Measurements from ENCODE around the gene CBLC. TPM values are rescaled to one million over a fixed set of nuclear protein-coding genes. Genes with fewer than 3 reads are reported as not detected.
"Not testable (repeated sequence)": the region's sequence is repeated elsewhere in the genome, so short reads cannot be mapped to it uniquely, and the experiment has no call there.

The CBLC gene
- total RNA-seq, 1 experiment from 2014 or later: 15.9 TPM

- not testable (repeated sequence) for H3T11ph ChIP-seq (ENCODE audit: low read length); H3K18ac ChIP-seq (ENCODE audit: insufficient read length, low read depth, low read length); H3K27ac ChIP-seq (ENCODE audit: insufficient read length, low read depth, low read length); H4K8ac ChIP-seq (replicated peaks; ENCODE audit: insufficient read length, low read depth, low read length); H3K79me1 ChIP-seq (ENCODE audit: insufficient read depth, low read depth, low read length, poor library complexity, severe bottlenecking); H2BK20ac ChIP-seq (ENCODE audit: low read depth, low read length, poor library complexity, severe bottlenecking); H2BK5ac ChIP-seq (ENCODE audit: insufficient read length, low read length); H4K5ac ChIP-seq (ENCODE audit: insufficient read length, low read depth, low read length); H3K4me1 ChIP-seq (ENCODE audit: insufficient read depth, low read length); H3K4me1 Mint-ChIP-seq; H3K14ac ChIP-seq (ENCODE audit: insufficient read depth, low read length); H3K56ac ChIP-seq (ENCODE audit: insufficient read length, low read depth, low read length); H3K4me2 ChIP-seq (ENCODE audit: insufficient read depth, insufficient read length, low read length); H3K4ac ChIP-seq (ENCODE audit: low read depth, low read length); H3K9ac ChIP-seq (ENCODE audit: extremely low read depth, insufficient read length, low read length); H3K23ac ChIP-seq (ENCODE audit: insufficient read length, low read depth, low read length); H2BK15ac ChIP-seq (ENCODE audit: low read depth, low read length); H3K4me3 Mint-ChIP-seq; H4K20me1 ChIP-seq (ENCODE audit: control insufficient read depth, insufficient read depth, insufficient read length); H2BK120ac ChIP-seq (ENCODE audit: low read depth, low read length, poor library complexity, severe bottlenecking); DNase-seq; H3K9me3 Mint-ChIP-seq; H3K23me2 ChIP-seq (ENCODE audit: insufficient read length, low read depth, low read length, poor library complexity, severe bottlenecking); H4K91ac ChIP-seq (ENCODE audit: insufficient read length, low read depth, low read length); H3K36me3 Mint-ChIP-seq (ENCODE audit: insufficient read depth in 1 of 3, low read depth in 3 of 3); H2AK5ac ChIP-seq (ENCODE audit: insufficient read length, low read length); H3K27me3 ChIP-seq (ENCODE audit: insufficient read depth, low read length); H3K9me3 ChIP-seq (ENCODE audit: control insufficient read depth, low read depth, low read length); H3K27ac Mint-ChIP-seq; H2BK12ac ChIP-seq (ENCODE audit: insufficient read length, low read depth, low read length); H3K79me2 ChIP-seq (ENCODE audit: insufficient read depth, low read length); H2AFZ ChIP-seq (ENCODE audit: low read length)
- no CpG with 5 or more reads among the region's 8 CpGs for WGBS (ENCODE audit: extremely low coverage, insufficient read length, low lambda C conversion rate)
- peaks cover 80% of the 10 kb centered on the region for H3K27me3 Mint-ChIP-seq (ENCODE audit: low read depth)
Measured at GRCh38 chr19:44834399-44834798, 56.7 kb downstream of the CBLC start.
